Stimulated activated CD4-positive, alpha-beta T cell treated with anti-CD3 and anti-CD28 coated beads, TNF-alpha, amount 100 ng/mL, for 48 hours (primary cell): ENCODE data around the gene ARHGAP32.
"Not testable (repeated sequence)": the region's sequence is repeated elsewhere in the genome, so short reads cannot be mapped to it uniquely, and the experiment has no call there.

Experiments used
- DNase-seq, 3 donors: peaks; one replicate each; pipeline ENCODE4 v3.0.0-alpha.2; 2020; ENCODE audit warnings: low read depth in 3 of 3

The ARHGAP32 gene

GRCh38 chr11:129202646-129203045 is 10.5 kb upstream of the ARHGAP32 start:
- no peak for DNase-seq

DNA sequence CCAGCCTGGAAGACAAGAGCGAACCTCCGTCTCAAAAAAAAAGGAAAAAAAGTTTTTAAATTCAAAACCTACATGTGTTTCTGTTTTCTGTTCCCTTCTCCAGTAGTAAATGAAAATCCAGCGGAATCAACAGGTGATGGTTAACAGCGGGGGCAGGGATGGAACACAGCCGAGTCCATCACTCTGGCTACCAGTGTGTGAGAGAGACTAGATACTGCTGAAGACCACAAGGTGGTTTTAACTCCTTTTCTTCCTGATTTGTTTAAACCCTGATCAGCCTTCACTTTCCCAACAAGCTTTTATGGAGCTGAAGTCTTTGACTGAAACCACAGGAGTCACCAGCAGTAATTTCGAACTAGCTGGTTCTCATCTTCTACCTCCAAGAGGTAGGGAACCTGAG is 3.6 kb upstream of the ARHGAP32 start:
- no peak for DNase-seq

GRCh38 chr11:129191649-129192048 is 476 bp downstream of the ARHGAP32 start:
- no peak for DNase-seq

GRCh38 chr11:129190087-129190486 is 2.0 kb downstream of the ARHGAP32 start:
- DNase-seq, result no peak

DNA sequence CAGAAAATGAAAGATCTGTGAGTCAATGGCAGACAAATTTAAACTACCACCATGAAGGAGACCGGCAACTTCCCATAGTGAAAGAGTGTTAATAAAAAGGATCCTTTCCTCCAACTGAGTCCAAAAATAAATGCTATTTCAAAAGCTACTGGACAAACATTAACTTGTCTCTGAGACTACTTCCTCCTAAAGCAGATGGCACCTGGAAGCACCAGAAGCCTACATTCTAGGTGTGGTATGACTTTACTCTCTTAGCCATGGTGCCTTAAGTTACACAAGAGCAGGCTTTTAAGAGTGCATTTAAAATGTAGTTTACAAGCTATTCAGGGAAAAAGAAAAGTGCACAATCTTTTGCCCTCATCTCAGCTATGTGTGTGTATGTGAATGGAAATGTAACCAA is 2.5 kb downstream of the ARHGAP32 start:
- no peak for DNase-seq

DNA sequence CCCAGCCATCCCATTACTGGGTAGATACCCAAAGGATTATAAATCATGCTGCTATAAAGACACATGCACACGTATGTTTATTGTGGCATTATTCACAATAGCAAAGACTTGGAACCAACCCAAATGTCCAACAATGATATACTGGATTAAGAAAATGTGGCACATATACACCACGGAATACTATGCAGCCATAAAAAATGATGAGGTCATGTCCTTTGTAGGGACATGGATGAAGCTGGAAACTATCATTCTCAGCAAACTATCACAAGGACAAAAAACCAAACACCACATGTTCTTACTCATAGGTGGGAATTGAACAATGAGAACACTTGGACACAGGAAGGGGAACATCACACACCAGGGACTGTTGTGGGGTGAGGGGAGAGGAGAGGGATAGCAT is 7.0 kb downstream of the ARHGAP32 start:
- not testable (repeated sequence) for DNase-seq

- DNase-seq, result no peak
Observed at GRCh38 chr11:129184581-129184980, 7.5 kb downstream of the ARHGAP32 start.

DNA sequence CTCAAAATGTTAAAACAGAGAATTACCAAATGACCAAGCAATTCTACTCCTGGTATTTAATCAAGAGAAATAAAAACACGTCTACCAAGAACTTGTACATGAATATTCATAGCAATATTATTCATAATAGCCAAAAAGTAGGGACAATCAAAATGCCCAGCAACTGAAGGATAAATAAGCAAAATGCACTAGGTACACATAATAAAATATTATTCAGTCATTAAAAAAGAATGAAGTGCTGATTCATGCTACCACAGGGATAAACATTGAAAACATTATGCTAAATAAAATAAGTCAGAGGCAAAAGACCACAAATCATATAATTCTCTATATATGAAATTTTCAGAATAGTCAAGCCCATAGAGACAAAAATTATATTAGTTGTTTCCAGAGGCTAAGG is 24.8 kb downstream of the ARHGAP32 start:
- DNase-seq, result no peak

- DNase-seq, result peak in 1 of 3 donors; percentile 5
Observed at GRCh38 chr11:129163714-129164164, 28.4 kb downstream of the ARHGAP32 start.

- not testable (repeated sequence) for DNase-seq
Observed at GRCh38 chr11:129157080-129157479, 35.0 kb downstream of the ARHGAP32 start.

- no peak for DNase-seq
Observed at GRCh38 chr11:129155745-129156144, 36.4 kb downstream of the ARHGAP32 start.

- no peak for DNase-seq
Observed at GRCh38 chr11:129148487-129148886, 43.6 kb downstream of the ARHGAP32 start.

DNA sequence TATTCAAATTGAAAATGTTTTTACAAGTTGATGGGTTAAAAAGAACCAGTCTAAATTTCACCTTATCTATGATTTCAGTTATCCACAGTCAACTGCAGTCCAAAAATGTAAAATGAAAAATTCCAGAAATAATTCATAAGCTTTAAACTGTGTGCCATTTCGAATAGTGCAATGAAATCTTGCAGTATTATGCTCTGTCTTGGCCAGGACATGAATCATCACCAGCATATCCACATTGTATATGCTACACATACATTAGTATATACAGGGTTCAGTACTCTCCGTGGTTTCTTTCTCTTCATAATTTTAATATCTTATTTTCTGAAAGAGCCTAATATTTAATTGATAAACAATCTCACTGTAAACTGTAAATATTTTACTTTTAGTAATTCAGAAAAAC is 45.9 kb downstream of the ARHGAP32 start:
- no peak for DNase-seq

DNA sequence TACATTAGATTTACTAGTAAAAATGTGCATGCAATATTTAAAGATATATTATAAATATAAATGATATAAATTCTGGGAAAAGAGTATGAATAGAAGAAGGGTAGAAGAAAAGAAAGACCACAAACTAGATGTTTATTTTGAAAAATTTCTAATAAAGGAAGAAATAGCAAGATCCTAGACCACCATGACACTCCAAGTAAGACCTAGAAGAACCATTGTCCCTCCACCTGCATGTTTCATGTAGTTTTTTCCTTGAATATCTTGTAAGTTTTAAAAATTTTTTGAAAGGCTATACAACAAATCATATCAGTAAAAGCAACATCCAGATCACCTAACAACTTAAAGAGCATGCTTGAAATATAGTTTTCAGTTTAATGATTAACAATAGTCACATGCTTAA is 46.8 kb downstream of the ARHGAP32 start:
- DNase-seq, result no peak

GRCh38 chr11:129144256-129144655 is 47.9 kb downstream of the ARHGAP32 start:
- no peak for DNase-seq

- no peak for DNase-seq
Observed at GRCh38 chr11:129143335-129143734, 48.8 kb downstream of the ARHGAP32 start.

DNA sequence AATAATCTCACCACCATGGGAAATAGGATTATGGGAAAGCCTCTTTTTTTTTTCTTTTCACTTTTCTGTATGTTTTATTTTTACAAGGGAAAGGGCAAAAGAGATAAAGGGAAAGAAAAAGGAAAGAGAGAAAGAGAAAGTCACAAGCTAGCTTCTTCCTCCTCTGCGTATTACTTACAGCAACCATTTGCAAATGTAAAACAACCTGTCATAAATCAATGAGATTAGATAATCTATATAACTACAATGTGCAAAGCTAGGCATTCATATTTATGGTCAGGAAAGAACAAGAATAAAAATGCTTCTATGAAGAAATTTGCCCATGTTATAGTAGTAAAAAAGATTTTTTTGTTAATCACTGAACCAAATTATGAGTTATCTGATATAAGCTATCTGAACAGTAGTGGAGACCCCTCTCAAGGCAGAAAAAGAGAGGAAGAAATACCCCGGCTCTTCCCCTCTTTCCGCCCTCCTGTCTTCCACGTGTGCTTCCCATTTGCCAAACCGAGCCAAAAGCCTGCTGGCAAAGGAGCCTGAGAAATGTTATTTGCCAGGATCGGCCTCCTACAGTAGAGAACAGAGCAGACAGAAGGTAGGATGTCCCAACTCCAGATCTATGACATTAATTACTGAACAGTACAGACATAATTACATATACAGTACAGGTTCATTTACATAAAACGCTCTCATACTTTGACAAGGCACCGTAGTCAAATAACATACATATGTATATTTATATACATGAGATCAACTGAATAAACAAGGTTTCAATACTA is 50.2 kb downstream of the ARHGAP32 start:
- DNase-seq, result no peak

DNA sequence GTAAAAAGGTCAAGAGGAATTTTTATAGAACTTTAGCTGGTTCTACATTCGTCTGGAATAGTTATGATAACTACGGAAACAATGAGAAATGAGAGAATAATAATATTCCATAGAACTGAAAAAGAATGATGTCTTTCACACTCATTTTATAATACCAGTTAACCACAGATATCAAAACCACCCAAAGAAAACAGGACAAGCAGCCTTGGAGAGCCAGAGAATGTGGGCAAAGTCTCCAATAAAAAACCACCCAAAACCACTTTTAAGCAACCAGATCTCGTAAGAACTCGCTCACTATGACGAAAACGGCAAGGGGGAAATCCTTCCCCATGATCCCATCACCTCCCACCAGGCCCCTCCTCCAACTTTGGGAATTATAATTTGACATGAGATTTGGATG is 60.8 kb downstream of the ARHGAP32 start:
- DNase-seq, result no peak

GRCh38 chr11:129128881-129129620 is 63.1 kb downstream of the ARHGAP32 start:
- not testable (repeated sequence) for DNase-seq

DNA sequence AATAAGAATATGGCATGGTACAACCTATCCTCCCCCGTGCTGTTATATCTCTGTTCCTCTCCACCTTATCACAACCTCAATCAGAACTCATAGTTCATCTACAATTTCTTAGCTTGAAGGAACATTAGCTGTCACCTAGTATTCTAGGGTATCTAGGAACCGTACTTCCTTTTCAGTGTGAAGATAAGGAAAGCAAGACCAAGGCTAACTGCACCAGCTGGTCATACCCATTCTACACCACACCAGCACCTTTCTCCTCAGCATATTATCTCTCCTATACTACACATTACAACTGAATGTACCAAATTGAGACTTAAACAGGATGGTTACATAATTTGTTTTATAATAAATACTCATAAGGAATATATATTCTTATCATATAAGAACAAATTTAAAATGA is 73.1 kb downstream of the ARHGAP32 start:
- DNase-seq, result no peak

DNA sequence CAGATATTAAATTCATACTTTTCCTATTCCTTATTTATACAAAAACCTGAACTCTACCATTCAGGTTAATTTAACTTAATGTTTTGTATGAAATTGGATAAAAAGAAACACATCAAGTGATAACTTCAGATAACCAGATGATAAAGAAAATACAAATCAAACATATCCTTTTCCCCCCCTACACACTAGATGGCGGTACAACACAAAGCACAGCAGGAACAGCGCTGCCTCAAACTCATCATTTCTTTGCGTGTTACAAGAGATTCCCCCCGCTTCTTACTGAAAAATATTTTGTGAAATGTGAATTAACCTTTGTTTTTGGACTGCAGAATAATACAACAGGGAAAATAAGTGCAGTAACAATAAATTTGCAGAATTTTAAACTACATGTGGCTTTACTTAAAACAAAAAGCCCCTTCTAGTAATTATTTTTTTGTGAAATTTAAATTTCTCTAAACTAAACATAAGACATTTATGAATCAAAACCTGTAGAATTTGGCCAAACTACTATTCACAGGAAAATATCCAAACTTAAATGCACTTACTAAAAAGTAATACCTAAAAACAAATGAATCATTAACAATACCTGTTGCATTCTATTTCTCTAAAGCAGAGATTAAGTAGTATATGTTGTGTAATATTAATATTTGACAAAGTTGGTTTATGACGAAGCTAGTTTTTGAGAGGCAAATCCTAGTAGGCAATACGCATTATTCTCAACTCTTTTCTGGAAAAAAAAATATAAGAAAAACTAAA is 74.4 kb downstream of the ARHGAP32 start:
- peak in 2 of 3 donors; percentile 27 to 34 for DNase-seq
